MM.1S (cell line): ENCODE measurements around the gene TXLNA.

Source experiments
- DNase-seq: peaks from one replicate; pipeline ENCODE4 v3.0.0-alpha.2; 2015
- H2AFZ ChIP-seq: fragments of 300-600 bp; sonication (generic); 2 replicates; pipeline ENCODE4 v1.6.0; 2016; ENCODE audit warnings: antibody characterized with exemption, low read length
- H3F3A ChIP-seq: fragments of 300-600 bp; sonication (generic); 2 replicates; pipeline ENCODE4 v1.6.1; 2016; ENCODE audit warnings: mild to moderate bottlenecking, antibody characterized with exemption, low read length, moderate library complexity, mixed read lengths; ENCODE audit not compliant: insufficient read depth
- H3K27ac ChIP-seq: fragments of 300-600 bp; sonication (generic); 2 replicates; pipeline ENCODE4 v1.5.1; 2016; ENCODE audit warnings: mild to moderate bottlenecking, low read length
- H3K27me3 ChIP-seq: fragments of 300-600 bp; sonication (generic); replicated peaks from 2 replicates; pipeline ENCODE4 v1.6.0; 2016; ENCODE audit warnings: low read length; ENCODE audit not compliant: insufficient read depth
- H3K36me3 ChIP-seq: fragments of 300-600 bp; sonication (generic); replicated peaks from 2 replicates; pipeline ENCODE4 v1.6.1; 2016; ENCODE audit warnings: mild to moderate bottlenecking, low read length, mixed read lengths; ENCODE audit not compliant: insufficient read depth
- H3K4me1 ChIP-seq: fragments of 300-600 bp; sonication (generic); 2 replicates; pipeline ENCODE4 v1.6.1; 2016; ENCODE audit warnings: low read length, mixed read lengths
- H3K4me2 ChIP-seq: fragments of 300-600 bp; sonication (generic); 2 replicates; pipeline ENCODE4 v1.6.0; 2016; ENCODE audit warnings: low read depth, low read length
- H3K4me3 ChIP-seq: fragments of 300-600 bp; sonication (generic); 2 replicates; pipeline ENCODE4 v1.5.1; 2016; ENCODE audit warnings: low read length, mixed read lengths
- H3K79me2 ChIP-seq: fragments of 300-600 bp; sonication (generic); 2 replicates; pipeline ENCODE4 v1.6.1; 2016; ENCODE audit warnings: mixed run types, low read length, mixed read lengths
- H3K9ac ChIP-seq: fragments of 300-600 bp; sonication (generic); 2 replicates; pipeline ENCODE4 v1.6.1; 2016; ENCODE audit warnings: low read length, mixed read lengths
- H3K9me2 ChIP-seq: fragments of 300-600 bp; sonication (generic); replicated peaks from 2 replicates; pipeline ENCODE4 v1.6.1; 2016; ENCODE audit warnings: mild to moderate bottlenecking, low read length, mixed read lengths; ENCODE audit not compliant: insufficient read depth
- H3K9me3 ChIP-seq: fragments of 300-600 bp; sonication (generic); replicated peaks from 2 replicates; pipeline ENCODE4 v1.6.1; 2016; ENCODE audit warnings: mild to moderate bottlenecking, low read length, mixed read lengths; ENCODE audit not compliant: insufficient read depth
- H4K20me1 ChIP-seq: fragments of 300-600 bp; sonication (generic); 2 replicates; pipeline ENCODE4 v1.6.1; 2016; ENCODE audit warnings: mild to moderate bottlenecking, low read length, moderate library complexity, mixed read lengths; ENCODE audit not compliant: insufficient read depth
- EZH2 ChIP-seq: fragments of 300-600 bp; sonication (generic); optimal IDR thresholded peaks from 2 replicates; pipeline ENCODE3; 2017; ENCODE audit warnings: low read depth, mild to moderate bottlenecking, antibody characterized with exemption, low read length, mixed read lengths
- EZH2phosphoT487 ChIP-seq: fragments of 300-600 bp; sonication (generic); IDR thresholded peaks from 2 replicates; pipeline ENCODE4 v1.6.1; 2018; ENCODE audit warnings: antibody characterized with exemption, low read length
- TF ChIP-seq, protein P1 (sequence below): fragments of 300-600 bp; sonication (generic); IDR thresholded peaks from 2 replicates; pipeline ENCODE4 v1.5.1; 2016; ENCODE audit warnings: antibody characterized with exemption, low read length, mixed read lengths

The TXLNA gene

DNA sequence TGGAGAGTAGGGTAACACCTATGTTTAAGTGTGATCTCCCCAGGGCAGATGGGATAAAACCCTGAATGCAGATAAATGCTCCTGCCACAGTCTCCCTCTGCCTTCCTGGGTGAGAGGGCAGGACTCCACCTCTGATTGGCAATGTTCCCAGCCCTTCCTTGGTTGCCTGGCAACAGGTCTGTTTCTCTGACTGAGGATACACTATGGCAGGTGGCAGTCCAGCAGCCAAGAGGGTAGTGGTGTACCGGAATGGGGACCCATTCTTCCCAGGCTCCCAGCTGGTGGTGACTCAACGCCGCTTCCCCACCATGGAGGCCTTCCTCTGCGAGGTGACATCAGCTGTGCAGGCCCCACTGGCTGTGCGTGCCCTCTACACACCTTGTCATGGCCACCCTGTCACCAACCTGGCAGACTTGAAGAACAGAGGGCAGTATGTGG, 29.4 kb downstream of the TXLNA start, which contains the start of gene DCDC2B:
TSS of gene DCDC2B (plus strand) at position 199 of the 438 bp plus-strand sequence. CDS start at position 204, 5 bp downstream.
- Histone ChIP-seq H3K9me3 (no peaks in the 10 kb centered on the region), H3K9ac (no peak within 1 kb of the TSS), H3K4me1 (peaks cover 7% of the 10 kb centered on the region; the same call in 1 of the 2 replicates), H2AFZ (no peak within 1 kb of the TSS), H3K4me2 (no peak within 1 kb of the TSS), H3K36me3 (no peaks in the 10 kb centered on the region), H4K20me1 (no peaks in the 10 kb centered on the region), H3K4me3 (no peak within 1 kb of the TSS), H3K9me2 (no peaks in the 10 kb centered on the region), H3K79me2 (peaks cover 9% of the 10 kb centered on the region), H3F3A (no peaks in the 10 kb centered on the region), H3K27me3 (no peaks in the 10 kb centered on the region), H3K27ac (no peak within 1 kb of the TSS)
- TF ChIP-seq EZH2phosphoT487 (no peak), EZH2 (no peak)
- TF ChIP-seq, protein P1, sequence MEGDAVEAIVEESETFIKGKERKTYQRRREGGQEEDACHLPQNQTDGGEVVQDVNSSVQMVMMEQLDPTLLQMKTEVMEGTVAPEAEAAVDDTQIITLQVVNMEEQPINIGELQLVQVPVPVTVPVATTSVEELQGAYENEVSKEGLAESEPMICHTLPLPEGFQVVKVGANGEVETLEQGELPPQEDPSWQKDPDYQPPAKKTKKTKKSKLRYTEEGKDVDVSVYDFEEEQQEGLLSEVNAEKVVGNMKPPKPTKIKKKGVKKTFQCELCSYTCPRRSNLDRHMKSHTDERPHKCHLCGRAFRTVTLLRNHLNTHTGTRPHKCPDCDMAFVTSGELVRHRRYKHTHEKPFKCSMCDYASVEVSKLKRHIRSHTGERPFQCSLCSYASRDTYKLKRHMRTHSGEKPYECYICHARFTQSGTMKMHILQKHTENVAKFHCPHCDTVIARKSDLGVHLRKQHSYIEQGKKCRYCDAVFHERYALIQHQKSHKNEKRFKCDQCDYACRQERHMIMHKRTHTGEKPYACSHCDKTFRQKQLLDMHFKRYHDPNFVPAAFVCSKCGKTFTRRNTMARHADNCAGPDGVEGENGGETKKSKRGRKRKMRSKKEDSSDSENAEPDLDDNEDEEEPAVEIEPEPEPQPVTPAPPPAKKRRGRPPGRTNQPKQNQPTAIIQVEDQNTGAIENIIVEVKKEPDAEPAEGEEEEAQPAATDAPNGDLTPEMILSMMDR = no peak
- DNase-seq = no peak

DNA sequence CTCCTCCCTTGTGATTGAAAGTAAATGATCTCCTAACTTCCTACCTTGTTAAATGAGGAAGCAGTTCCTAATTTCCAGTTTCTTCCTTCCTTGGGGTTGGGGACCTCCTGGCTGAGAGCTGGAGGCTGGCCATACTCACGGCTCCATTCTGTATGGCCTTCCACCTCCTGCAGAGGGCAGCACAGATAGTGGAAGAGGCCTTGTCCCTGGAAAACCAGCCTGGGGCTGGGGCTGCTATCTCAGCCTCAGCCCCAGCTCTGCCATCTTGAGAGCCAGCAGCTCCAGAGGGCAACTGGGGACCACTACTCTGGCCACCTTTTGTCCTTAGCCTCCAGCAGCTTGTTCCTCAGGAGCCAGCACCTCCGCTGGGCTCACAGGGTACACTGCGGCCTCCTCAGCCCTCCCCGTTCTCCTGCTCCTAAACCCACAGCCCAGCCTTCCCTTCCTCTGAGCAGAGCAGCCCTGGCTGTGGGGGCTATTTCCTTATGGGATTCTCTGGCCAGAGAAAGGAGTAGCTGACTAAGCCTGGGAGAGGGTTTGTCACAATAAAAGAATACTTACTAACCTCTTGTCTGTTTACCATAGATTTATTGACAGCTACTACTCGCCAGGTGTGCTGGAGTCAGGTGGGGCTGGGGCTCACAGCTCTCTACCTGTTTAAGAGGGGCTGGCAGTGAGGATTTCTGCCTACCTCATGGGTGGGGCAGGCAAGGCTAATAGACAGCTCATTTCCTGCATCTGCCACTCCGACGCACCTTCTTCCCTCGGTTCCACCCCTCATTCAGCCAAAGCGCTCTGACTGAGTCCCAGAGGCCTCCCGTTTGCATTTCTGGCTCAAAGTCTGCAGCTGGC, 36.4 kb downstream of the TXLNA start:
- Histone ChIP-seq H3K27me3 (no peaks in the 10 kb centered on the region), H4K20me1 (no peaks in the 10 kb centered on the region), H3K79me2 (no peaks in the 10 kb centered on the region), H2AFZ (no peak overlapping the region), H3K4me2 (no peak overlapping the region), H3K4me1 (no peaks in the 10 kb centered on the region), H3K4me3 (no peak overlapping the region), H3K9me3 (no peaks in the 10 kb centered on the region), H3K9ac (no peak overlapping the region), H3K27ac (no peak overlapping the region), H3F3A (no peaks in the 10 kb centered on the region), H3K36me3 (no peaks in the 10 kb centered on the region; the same call in 1 of the 2 replicates), H3K9me2 (no peaks in the 10 kb centered on the region)
- peak; percentile 59 for DNase-seq
- TF ChIP-seq EZH2 (no peak), EZH2phosphoT487 (no peak)
- TF ChIP-seq, protein P1 = peak; percentile 87

DNA sequence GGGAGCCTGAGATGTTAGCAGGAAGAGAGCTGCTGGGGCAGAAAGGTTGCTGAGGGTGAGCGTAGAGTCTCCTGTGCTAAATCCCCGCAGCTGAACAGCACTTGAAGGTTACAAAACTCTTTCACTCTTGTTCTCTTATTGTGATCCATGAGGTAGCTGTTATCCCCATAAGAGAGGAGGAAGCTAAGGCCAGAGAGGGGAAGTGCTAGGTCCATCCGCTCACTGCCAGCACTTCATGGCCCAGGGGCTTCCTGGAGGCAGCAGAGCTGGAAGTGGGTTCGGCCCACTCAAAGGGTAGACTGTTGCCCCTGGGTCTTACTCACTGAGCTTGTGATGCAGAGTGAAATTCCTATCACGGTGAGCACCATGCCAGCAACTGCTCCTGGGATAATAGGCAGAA, 37.1 kb downstream of the TXLNA start:
- Histone ChIP-seq H4K20me1 (no peaks in the 10 kb centered on the region), H3K9me2 (no peaks in the 10 kb centered on the region), H3K9ac (no peak overlapping the region), H3K36me3 (no peaks in the 10 kb centered on the region; the same call in 1 of the 2 replicates), H3K27ac (no peak overlapping the region), H3F3A (no peaks in the 10 kb centered on the region), H3K4me1 (no peaks in the 10 kb centered on the region; the same call in 1 of the 2 replicates), H3K79me2 (0 out of 2 replicates have a peak, but pooled peaks cover 6% of the 10 kb centered on the region), H3K27me3 (no peaks in the 10 kb centered on the region), H3K9me3 (no peaks in the 10 kb centered on the region), H3K4me3 (no peak overlapping the region), H2AFZ (no peak overlapping the region), H3K4me2 (no peak overlapping the region)
- no peak for DNase-seq
- TF ChIP-seq EZH2phosphoT487 (no peak), EZH2 (no peak)
- TF ChIP-seq, protein P1 = no peak
